GM21515 (cell line): Measurements from ENCODE around the gene HOXC6.
"Not testable (repeated sequence)": the region's sequence is repeated elsewhere in the genome, so short reads cannot be mapped to it uniquely, and the experiment has no call there.

ENCODE experiments used
- ATAC-seq: cut with Tn5 transposase; IDR thresholded peaks from one replicate; pipeline ENCODE4 v1.9.1; 2021; ENCODE audit not compliant: unreplicated experiment

HOXC6 gene

DNA sequence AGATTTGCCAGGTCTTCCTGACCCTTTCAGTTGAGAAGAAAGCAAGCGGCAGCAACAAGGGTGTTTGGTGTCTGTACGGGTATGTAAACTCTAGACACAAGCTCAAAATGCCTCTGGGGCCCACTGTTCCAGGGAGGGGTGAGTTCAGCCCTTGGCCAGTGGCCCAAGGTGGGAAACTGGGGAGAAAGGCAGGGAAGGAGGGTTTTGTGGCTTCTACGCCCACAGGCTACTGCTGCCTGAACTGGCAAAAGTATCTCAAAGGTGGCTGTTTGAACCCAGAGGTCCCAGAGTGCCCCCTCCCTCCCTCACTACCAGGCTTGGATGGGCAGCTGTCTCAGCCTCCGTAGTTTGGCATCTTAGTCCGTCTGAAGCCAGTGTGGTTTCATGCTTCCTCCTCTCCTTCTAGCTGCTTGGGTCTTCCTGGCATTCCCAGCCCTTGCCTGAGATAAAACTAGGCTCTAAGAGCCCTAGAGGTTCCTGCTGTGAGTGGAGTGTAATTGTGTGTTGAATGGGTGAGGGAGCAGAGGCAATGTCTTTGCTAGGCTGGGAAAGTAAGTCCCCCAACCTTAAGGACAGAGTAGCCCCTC, 10.1 kb downstream of the HOXC6 start:
- ATAC-seq, result no peak

DNA sequence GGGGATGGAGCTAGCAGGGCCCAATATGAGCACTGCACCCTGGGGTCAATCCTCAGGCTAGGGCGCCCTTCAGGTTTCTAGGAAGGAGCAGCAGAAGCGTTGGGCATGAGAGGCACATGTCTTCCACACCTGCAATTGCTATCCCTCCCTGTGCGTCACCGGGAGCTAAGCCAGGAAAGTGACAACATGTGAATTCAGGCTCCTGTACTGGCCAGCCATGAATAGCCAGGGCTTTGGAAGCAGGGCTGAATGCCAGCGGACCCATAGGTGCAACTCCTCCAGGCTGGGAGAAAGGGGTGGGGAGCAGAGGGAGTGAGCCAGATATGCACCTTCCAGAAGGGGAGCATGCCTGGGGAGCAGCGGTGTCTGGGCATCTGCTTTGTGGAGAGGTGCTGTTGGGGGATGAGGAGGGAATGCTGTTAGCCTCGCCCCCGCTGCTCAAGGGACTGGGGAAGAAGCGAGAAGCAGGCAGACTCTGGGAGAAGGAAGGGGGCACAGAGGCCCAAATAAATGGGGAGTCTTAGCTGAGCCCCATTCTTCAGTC, 10.7 kb downstream of the HOXC6 start:
- ATAC-seq, result no peak

DNA sequence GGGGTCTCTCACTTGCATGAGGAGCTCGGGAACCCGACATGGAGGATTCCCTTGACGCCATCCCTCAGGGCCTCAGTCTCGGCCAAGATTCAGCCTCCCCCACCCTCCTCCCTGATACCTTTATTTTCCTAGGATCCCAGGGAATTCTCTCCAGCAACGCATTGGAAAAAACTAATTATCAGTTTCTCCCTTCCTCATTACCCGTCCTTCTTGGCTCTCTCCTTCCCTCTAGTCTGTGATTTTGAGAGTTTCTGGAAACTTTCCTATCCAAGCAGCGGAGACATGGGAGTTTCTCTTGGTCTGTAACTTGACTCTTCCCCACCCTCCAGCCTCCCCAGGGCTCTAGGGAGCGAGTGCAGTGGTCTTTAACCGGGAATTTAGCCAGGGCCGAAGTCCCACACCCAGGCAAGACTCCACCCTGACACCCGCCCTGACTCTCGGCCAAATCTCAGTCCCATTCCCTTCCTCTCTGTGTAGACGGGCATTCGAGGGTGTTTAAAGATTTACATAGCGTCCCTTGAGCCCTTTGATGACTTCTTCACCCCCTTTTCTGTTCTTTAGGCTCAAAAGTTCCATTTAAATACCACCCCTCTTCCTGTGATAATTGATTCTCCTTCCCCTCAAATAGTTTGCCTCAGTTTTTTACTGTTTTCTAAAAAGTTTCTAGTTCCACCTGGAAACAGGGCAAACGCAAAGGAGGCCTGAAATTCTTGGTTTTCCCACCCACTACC, 11.3 kb downstream of the HOXC6 start:
- no peak for ATAC-seq

DNA sequence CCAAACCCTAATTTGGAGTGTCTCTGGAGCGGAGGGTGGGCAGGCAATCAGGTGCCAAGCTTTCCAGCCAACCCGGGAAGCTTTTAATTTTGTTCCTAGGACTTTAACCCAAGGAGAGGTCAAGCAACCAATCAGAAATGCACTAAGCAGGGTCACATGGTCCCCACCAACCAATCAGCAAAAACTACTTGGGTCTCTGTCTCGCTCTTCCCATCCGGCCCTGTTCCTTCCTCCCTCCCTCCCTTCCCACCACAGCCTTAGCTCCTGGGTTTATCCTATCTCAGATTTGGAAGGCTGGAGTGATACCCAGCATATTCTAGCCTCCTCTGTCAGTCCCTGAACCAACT, 11.9 kb downstream of the HOXC6 start:
- no peak for ATAC-seq

DNA sequence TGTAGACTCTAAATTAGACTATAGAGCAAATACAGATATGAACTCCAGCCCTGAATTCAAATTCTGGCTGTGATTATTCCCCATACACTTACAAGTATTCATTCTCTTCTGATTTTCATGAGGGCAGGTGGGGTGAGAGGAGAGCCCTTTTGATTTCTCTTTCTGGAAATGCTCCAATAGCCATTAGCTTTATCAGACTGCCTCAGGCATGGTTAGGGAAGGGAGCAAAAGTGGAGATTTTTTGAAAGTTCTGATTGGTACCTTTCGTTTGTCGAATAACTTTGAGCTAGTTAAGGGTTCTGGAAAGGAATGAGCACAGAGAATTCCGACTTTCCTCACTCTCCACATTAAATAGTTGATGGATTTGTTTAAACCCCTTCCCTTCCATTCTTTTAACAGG, 12.4 kb downstream of the HOXC6 start:
- ATAC-seq, result no peak

DNA sequence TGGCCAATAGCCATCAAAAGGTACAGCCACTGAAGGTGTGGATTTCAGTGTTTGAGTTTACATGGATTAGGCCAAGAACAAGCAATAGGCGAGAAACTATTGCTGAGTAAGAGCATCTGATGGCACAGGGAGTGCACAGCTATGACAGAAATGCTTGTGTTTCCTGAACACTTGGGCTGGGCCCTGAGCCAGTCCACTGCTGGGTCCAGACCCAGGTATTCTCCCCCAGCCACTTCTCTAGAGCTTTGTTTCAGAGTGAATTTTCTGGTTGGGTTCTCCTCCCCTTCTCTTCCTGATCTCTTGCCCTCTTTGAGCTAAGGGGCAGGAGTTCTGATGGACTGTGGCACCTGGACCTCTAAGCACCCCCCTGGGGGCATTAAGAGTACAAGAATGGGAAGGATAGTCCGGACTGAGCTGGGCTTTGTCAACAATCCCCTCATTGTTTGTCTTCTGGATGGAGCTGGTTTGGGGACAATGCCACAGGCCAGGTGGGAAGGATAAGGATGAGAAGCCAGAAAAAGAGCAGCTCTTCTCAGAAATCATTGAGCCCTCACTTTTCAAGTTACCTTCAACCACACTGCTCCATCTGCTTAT, 13.0 kb downstream of the HOXC6 start:
- ATAC-seq, result no peak

DNA sequence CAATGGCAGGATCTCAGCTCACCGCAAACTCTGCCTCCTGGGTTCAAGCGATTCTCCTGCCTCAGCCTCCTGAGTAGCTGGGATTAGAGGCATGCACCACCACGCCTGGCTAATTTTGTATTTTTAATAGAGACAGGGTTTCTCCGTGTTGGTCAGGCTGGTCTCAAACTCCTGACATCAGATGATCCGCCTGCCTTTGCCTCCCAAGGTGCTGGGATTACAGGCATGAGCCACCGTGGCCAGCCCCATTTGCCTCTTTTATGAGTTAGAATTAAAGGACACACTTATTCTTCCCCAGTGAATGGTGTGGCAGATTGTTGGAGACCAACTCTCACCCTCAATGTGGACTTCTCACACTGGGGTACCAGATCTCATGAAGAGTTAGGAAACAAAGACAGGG, 13.8 kb downstream of the HOXC6 start:
- not testable (repeated sequence) for ATAC-seq

DNA sequence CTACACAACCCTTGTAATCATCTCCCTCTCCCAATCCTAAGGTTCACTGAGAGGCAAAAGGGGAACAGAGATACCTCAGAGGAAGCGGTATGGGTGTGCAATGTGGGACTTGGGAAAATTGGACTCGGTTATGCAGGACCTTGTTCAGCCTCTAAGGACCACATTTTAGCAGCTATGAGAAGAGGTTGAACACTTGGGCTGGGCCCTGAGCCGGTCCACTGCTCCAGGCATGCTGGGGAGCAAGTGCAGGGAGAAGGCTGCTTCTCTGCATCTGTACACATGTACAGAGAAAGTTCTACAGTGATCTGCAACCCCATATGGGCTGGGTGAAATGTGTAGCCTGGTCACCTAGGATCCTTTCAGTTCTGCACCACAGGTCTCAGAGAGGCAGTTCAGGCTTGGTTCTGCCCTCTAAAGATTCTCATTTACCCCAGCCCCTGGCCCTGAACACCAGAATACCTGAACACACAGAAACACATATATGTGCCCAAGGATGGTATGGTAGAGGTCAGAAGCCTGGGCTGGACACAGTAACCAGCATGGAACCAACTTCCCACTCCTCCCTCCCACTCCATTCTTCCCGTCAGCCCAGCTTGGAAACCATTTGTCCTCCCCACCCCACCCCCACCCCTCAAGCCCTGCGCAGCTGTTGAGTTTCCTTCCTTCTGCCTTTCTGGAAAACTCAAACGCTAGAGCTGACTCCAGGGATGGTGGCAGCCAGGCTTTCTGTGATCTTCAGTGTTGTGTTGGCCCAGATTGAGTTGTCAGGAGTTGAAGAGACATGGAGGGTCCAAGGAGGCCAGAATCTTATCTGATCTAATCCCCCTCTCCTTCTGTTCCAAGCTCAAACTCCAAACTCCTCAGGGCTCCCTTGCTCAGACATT, 15.0 kb downstream of the HOXC6 start:
- ATAC-seq, result no peak

DNA sequence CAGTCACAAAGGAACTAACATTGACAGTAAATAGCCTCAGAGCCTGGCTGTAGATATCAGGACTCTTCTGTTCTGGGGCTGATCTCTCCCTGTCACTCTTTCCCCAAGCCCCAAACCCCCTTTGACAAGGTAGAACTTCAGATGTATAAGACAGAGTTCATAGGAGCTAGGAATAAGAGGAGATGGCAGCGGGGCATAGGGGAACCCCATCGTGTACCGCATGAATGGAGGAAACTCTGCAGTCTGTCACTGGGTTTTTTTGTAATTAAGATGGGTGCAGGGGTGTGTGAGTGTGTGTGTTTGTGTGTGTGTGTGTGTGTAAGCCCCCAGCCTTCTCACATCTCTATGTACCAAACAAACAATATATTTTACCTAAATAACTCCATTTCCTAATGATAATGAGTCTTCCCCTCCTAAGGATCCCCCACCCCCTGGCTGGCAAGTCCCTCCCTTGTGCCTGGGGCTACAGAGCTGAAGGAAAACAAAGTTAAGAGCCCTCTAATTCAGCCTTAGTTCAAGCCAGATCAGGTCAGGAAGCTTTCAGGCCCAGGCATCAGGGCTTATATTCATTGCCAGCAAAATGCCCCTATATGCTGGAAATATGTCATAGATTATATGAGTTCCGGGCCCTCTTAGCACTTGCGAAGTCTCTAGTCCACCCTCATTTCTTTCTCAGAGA, 16.3 kb downstream of the HOXC6 start:
- ATAC-seq, result no peak

DNA sequence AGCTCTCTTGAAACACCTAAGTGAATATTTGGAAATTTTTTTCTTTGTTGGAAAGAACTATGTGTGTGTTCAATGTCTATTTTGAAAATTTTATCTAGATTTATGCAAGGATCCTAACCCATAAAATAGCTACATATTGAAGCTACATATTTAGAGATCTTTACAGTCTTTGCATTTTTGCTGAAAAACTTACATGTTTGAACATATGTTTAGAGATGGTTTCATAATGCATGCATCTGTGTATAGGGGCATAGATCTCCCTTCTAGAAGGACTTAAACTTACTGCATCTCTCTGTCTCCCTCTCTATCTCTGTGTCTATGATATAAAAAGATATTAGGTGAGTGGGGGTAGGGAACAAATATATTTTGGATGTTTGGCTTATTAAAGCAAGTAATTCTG, 17.2 kb downstream of the HOXC6 start:
- ATAC-seq, result no peak

DNA sequence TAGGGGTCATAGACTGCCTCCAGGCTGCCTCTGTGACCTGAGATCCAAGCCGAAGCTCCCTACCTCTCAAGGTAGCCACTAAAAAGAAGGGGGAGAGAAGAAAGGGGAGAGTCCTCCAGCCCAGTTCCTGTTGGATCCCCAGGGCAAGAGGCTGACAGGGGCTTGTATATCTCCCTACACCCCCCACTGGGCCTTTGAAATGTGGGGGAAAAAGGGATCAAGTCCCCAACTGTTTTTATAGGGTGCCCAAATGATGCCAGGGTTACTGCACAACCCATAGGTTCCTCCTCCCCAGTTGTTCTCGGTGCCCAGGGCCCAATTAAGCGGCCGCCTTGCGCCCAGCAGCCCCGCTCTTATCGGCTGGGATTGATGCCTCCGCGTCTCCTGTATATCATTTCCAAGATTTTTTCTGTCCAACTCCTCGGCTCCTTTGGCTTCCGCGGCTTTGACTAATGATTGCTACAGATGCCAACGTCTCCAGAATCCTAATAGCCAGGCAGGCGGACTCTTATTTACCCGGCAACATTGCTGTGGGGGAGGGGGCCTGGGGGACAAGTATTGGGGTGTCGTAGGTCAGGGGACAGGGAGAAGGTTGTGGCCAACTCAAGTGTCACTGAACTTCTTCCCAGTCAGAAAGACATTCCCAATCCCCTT, 17.8 kb downstream of the HOXC6 start:
- no peak for ATAC-seq

DNA sequence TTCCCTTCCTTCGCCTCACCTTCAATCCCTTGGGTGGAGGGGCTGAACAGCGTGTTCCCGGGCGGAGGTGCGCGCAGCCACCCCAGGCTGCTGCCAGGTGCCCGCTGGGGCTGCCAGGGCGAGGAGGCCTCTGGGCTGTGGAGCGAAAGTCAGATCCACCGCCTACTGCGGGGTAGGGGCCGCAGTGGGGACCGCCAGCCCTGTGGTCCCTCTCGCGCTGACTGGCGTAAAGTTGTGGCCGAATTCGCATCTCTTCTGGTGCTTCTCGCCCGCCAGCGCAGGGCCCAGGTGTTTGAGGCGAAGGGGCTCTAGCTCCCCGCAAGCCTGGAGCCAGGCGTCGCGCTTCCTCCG, 18.5 kb downstream of the HOXC6 start:
- no peak for ATAC-seq

DNA sequence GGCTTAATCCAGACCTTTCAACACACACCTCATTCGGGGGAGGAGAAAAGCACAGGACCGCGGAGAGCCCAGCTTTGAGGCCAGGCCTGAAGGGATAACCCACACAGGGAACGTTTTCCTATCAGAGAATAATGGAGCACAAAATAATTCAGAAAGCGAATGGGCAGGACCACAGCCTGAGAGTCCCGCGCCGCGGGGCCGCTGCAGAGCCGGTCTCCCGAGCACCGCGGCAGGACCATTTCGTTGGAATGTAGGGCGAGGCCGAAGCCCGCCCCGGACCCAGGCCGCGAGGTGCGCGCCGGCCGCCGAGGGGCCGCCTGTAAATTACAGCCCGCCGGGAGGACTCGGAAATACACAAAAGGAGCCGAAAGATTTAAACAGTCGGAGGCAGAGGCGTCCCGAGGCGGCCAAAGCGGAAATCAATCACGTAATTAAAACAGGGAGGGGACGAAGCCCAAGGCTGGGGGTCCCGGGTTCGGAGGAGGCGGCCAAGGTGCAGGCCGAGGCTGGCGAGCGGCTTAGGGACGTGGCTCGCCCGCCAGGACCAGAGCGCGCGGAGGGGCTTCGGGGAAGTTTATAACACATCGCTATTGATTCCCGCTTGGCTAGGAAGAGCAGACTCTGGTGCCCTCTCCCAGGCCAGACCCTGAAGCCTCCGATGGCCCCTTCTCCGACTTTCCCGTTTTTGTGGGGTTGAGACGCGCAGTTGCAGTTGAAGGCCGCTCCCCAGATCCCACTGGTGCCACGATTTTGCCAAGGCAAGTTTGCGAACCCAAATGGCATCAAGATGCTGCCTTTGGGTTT, 19.1 kb downstream of the HOXC6 start:
- no peak for ATAC-seq

DNA sequence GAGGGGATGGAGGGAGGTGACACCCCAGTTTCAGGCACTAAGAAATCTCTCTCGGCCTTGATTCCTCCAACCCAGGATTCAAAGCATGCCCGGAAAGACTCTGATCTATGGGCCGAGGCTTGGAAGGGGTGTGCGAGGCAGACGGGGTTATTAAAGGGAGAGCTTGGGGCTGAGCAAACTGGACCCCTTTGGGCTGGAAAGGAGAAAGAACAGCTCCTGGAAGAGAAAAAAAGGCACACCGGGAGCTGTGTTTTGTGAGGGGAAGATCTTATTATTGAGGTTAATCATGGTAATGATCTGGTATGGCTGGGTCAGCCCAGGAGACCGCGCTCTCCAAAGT, 19.7 kb downstream of the HOXC6 start:
- no peak for ATAC-seq

DNA sequence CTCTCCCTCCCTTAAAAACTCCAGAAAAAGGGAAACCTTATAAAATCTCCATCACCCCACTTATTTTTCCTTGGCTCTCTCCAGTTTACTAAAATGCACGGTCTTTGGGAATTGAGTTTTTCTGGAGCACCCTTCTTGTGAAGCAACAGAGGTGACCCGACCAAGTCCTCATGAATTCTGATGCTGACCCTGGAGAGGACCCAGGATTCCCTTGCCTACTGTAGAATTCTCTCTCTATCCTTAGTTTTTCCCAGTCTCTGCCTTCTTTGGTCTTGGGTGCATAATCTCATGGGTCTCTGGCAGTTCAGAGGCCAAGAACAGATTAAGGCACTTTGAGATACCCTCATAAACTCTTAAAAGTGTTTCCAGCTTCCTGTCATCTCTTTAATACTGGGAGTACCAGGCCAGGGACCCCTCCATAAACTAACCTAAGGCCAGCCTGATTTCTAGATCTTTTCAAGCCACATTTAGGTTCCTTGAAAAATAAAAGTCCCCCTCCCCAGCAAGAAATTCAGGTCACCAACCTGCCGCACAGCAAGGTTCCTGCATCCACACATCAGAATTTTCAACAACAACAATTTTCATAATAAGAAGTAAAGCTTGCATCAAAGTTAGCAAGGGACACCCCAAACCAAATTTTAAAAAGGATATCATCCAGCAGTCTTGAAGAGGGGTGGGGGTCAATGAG, 20.3 kb downstream of the HOXC6 start:
- ATAC-seq, result no peak

DNA sequence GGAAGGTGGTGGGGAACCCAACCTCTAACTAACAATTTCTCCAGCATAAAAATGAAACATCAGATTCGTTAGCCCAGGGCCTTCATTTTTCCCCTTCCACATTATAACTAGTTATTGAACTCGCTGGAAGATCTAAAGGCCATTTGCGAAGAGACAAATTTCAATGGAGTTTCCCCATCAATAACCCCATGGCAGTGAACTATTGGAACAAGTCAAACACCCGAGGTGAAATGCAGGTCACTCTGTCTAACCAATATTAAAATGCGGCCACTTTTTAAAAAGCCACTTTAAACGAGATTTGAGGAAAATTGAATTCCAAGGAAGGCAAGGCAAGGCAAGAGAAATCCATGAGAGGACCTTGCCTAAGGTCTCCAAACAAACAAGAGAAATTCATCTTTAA, 20.9 kb downstream of the HOXC6 start:
- ATAC-seq, result no peak

DNA sequence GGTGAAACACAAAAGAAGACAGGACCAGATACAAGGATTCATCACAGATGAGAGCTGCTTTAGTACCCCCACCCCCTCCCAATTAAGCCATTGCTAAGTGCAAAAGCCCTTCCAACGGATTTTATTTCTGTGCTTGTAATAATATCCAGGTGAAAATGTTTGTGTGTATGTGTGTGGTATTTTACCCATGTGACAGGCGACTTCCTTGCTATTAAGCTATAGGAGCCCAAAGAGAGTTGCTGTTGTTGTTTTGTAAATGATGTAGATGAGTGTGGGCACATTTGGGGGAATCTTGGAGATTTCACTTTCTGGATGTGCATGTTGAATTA, 22.2 kb downstream of the HOXC6 start:
- no peak for ATAC-seq

DNA sequence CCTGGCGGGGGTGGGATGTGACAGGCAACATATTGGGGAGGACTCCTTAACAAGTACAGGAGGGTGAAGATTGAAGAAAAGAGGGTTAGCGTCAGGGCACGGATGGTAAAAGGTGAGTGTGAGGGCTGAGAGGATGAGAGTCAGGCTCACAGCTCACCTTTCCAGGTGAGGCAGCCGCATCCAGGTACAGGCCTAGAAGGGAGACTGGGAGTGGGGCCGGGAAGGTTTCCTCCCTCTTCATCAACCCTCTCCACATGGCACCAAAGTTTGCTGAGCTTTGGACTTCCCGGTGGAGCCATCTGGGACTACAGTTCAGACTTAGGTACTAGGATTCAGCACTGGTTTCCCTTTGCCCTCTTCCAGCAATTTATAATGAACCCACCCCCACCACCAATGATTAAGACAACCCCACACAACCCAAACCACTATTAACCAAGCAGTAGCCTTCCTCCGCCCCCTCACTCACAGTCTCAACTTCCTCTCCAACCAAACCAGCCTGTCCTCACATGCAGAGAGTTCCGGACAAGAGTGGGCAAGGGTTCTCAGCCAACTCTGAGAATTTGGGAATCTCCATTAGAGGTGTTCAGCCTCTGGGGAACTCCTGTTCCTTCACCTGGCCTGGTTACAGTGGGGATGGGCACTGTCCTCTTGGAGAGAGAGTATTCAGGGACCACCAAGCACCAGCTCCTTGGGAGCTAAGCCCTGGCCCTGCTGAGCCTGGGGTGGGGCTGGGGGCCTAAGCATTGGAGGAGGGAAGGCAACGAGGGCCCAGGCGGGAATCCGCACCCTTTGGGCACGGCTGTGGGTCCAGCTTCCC, 23.0 kb downstream of the HOXC6 start:
- ATAC-seq, result no peak
